OCI-M1 (cell line): ENCODE results near the gene LRIT2.

ENCODE experiments used
- DNase-seq: peaks from one replicate; lab custom pipeline; 2025; lab: John Stamatoyannopoulos, UW

LRIT2 gene

GRCh38 chr10:84225427-84226173 is at the start of gene LRIT2:
Gene LRIT2, minus strand, starts transcription at chr10:84225544. Its CDS starts 24 bp downstream, at chr10:84225520.
- DNase-seq, result no peak

DNA sequence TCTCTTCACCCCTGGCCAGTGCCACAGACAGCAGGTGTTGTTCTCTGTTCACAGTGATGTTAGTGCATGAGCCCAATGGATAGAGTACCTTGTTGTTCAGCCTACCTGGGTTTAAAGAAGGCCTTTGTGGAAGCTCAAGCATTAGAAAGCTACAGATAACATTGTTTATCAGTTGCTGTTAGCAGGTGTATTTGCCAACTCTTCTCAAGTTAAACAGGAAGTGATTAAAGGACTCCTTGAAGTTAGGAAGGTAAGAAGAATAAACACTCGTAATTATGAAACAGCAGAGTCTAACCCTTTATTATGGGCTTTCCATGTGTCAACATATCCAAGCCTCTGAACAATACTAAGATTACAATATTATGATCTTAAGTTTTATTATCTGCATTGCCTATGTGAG is 45.4 kb upstream of the LRIT2 start:
- no peak for DNase-seq

DNA sequence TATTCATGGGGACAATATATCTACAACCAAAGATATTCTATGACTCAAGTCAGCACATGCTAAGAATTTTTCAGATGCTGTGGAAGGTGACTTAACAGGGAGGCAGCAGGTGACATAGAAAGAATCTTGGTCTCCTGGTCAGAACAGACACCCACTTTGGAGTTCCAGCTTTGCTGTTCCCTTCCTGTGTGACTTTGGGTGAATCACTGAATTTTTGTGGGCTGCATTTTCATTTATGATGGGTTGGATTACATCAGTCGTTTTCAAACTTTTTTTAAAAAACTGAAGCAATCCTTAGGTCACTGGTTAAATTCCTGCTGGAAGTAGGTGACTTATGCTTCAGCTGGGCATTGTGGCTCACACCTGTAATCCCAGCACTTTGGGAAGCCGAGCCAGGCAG is 44.4 kb upstream of the LRIT2 start:
- no peak for DNase-seq

- DNase-seq, result no peak
Observed at GRCh38 chr10:84269162-84269561, 43.8 kb upstream of the LRIT2 start.

GRCh38 chr10:84267503-84268126 is 42.3 kb upstream of the LRIT2 start:
- DNase-seq, result peak; percentile 75

GRCh38 chr10:84265418-84265817 is 40.1 kb upstream of the LRIT2 start:
- DNase-seq, result no peak

- peak; percentile 74 for DNase-seq
Observed at GRCh38 chr10:84264611-84265141, 39.3 kb upstream of the LRIT2 start.

DNA sequence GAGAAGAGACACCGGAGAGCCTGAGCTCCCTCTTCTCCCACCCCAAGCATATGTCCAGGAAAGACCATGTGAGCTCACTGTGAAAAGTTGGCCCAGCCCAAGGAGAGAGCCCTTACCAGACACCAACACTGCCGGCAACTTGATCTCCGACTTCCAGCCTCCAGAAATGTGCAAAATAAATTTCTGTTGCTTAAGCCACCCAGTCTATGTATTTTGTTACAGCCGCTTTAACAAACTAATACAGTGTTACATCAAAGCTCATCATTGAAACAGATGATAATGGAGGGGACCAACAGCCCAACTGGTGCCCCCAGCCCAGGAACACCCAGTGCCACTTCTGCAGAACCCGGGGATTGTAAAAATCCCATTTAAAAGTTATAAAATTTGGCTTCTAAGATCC is 38.4 kb upstream of the LRIT2 start:
- no peak for DNase-seq

GRCh38 chr10:84262190-84262956 is 37.0 kb upstream of the LRIT2 start:
- no peak for DNase-seq

- no peak for DNase-seq
Observed at GRCh38 chr10:84261236-84261915, 36.0 kb upstream of the LRIT2 start.

- no peak for DNase-seq
Observed at GRCh38 chr10:84258034-84258695, 32.8 kb upstream of the LRIT2 start.

GRCh38 chr10:84257343-84258020 is 32.1 kb upstream of the LRIT2 start:
- DNase-seq, result no peak

DNA sequence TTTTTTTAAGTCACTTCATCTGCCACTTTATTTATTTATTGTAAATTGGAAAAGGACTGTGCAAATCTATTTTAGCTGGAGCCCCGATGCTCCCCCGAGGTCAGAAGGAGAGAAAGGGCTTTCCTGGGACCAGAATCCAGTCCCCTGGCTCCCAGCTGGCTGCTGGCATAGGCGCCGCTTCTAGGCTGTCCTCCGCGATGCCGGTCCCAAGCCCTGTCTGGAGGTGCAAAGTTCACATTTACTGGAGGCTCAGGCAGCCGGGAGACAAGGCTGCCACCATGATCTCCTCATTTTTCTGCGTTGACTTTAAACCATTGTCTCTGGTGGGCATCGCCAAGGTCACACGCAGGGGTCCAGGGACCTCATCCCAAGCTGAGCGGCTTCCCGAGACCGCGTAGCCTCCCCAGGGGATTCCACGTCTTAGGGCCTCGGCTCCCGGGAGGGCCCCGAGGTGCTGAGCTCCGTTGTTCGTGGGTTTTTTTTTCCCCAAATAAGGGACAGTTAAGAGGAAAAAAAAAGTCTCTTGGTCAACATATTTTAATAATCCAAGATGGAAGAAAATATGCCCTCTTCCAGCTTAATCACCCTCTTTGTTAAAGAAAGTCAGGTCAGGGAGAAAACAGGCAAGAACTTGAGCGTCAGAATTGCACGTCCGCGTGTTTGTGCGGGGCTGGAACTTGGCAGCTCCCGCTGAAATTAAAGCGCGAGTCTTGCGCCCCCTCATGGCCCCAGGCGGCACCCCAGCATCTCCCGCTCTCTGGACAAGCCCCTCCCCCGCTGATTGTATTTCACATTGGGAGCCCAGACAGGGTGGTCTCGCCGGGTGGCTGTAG is 31.4 kb upstream of the LRIT2 start:
- peak; percentile 60 for DNase-seq

- DNase-seq, result no peak
Observed at GRCh38 chr10:84254552-84255478, 29.5 kb upstream of the LRIT2 start.

GRCh38 chr10:84248794-84249193 is 23.4 kb upstream of the LRIT2 start:
- DNase-seq, result no peak

DNA sequence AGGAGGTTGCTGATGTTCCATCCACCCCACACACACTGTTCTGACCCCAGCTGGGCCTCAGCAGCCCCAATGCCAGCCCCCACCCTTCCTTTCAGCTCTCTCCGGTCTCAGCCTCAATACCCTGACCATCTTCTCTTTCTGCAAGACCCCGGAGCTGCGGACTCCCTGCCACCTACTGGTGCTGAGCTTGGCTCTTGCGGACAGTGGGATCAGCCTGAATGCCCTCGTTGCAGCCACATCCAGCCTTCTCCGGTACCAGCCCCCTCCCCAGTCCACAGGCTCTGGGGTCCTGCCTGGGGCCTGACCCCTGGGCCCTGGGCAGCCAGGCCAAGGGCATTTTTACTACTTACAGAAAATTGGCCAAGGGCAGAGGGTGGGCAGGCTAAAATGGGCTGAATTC is 22.2 kb upstream of the LRIT2 start:
- DNase-seq, result no peak

DNA sequence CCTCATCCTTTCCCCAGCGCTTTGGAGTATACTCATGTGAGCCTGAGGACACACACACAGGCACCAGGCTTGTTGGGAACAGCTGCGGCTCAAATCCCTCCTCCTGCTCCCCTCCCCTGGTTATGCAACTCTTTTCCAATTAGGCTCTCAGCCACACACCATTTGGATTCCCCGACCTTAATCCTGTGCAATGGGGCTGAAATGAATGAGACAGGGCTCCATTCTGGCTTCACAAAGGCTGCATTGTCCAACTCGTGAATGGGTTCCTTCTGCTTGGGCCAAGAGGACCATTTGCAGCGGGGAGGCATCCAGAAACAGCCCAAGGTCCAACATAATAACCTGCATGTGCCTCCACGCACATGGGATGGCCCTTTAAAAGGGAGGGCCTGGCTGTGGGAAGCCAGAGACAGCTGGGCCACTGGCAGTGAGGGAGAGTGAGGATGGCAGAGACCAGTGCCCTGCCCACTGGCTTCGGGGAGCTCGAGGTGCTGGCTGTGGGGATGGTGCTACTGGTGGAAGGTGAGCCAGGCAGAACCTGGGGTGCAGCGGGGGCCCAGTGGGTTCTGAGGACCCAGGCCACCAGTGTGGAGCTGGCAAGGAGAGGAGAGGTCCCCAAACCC is 19.4 kb upstream of the LRIT2 start, which contains the start of gene RGR:
RGR (plus strand) TSS at position 403 of the 620 bp plus-strand sequence; CDS start at position 441, 38 bp downstream.
- DNase-seq, result no peak

- DNase-seq, result no peak
Observed at GRCh38 chr10:84243759-84244158, 18.4 kb upstream of the LRIT2 start.
